NT2/D1 (cell line): ENCODE results near the gene TCL1A.

Experiments used
- SUZ12 ChIP-seq: IDR thresholded peaks from 2 replicates; pipeline ENCODE4 v1.6.1; 2011; ENCODE audit not compliant: insufficient read length, insufficient read depth; ENCODE audit errors: extremely low read depth
- YY1 ChIP-seq: IDR thresholded peaks from 2 replicates; pipeline ENCODE4 v1.6.1; 2011; ENCODE audit not compliant: insufficient read length, insufficient read depth
- ZNF274 ChIP-seq: IDR thresholded peaks from 2 replicates; pipeline ENCODE4 v1.6.1; 2011; ENCODE audit warnings: mild to moderate bottlenecking, low read depth, low read length

DNA sequence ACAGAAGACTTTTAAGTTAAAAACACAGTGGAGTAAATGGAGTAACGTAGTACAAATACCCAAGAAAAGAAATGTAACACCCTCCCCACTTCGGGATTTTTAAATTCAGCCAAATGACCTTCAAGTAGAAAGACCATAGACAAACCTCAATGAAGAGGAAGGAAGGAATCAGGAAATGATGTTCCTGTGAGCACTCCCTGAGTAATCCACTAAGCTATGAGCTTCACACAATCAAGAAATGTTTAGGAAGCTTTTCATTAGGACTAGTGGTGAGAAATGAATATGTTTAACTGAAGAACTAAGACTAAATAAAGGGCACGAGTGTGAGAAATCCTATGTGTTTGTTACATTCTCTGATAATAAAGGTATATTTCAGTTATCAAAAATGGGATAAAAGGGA lies 10.1 kb downstream of the TCL1A start:
- TF ChIP-seq YY1 (no peak), SUZ12 (no peak), ZNF274 (no peak)
